Measurements from ENCODE around the gene ATP6V1D. TPM values are rescaled to one million over a fixed set of nuclear protein-coding genes. Genes with fewer than 3 reads are reported as not detected.
A peak's percentile ranks its signal among the peaks of the same experiment; 100 is the strongest.
"Not testable (repeated sequence)": the region's sequence is repeated elsewhere in the genome, so short reads cannot be mapped to it uniquely, and the experiment has no call there.

ATP6V1D gene
- total RNA-seq: 10 to 100 TPM; 20.9 to 31.1 (median 24.5) TPM
- total RNA-seq (2013): 53.7 TPM
- total RNA-seq: 22.6 to 44.9 (median 29.9) reads per million in 29 experiments

DNA sequence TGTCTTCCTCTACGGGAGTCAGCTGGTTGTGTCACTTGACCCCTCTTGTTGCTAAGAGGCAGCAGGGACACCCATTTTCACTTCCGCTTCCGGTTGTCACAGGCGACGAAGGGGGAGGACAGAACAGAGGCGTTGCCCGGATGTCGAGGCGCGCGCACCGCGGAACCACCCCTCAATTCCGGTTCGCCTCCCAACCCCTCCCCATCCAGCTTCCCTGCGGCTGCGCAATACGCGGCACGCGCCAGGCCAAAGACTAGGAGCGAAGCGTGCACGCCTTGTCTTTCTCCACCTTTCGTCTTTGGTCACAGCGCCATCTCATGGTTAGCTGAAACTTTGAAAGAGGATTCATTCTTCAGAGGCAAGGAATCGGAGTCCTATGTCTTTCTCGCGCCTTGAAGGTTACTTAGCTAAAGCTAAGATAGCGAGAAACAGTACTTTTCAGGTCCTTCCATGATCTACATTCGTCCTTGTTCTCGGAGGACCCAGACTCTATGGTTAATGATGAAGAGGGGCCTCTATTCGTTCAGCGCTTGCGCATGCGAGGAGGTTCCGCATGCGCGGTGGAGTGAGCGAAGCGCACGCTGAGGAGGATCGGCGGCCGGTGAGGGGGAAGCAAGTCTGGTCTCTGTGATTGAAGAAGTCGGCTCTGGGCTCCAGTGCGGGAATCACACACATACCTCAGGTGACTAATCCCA, at the start of gene ATP6V1D, which contains the start of gene EIF2S1:
ATP6V1D (minus strand) TSS at position 30 of the 695 bp plus-strand sequence. CDS start 106 bp downstream, outside the sequence.
EIF2S1 (plus strand) TSS at position 554 of the 695 bp plus-strand sequence. CDS start 4,440 bp downstream, outside the sequence.
- Histone ChIP-seq H3K36me3 (ENCODE audit: control insufficient read depth in 2 of 2, extremely low read depth in 1 of 2, insufficient read depth in 1 of 2, low read length in 1 of 2) (peaks cover 6% of the 10 kb centered on the region in 2 donors), H3K4me3 (ENCODE audit: control insufficient read depth in 1 of 2, extremely low read depth in 1 of 2, low read length in 1 of 2) (peak within 1 kb of the TSS; percentile 97 to 99), H3K27ac (ENCODE audit: low read length) (peak within 1 kb of the TSS; percentile 94), H3K4me1 (ENCODE audit: control insufficient read depth in 1 of 2, extremely low read depth in 1 of 2, insufficient read depth in 2 of 2, low read length in 2 of 2) (peaks cover 26 to 37% of the 10 kb centered on the region in 2 experiments), H3K9me3 (no peaks in the 10 kb centered on the region), H3K27me3 (replicated peaks in 1 of 2; ENCODE audit: control insufficient read depth in 2 of 2, extremely low read depth in 1 of 2, insufficient read depth in 2 of 2, low read length in 1 of 2) (no peaks in the 10 kb centered on the region)
- Mint-ChIP-seq H3K27ac (peak within 1 kb of the TSS; percentile 95 to 97), H3K36me3 (peaks cover 10% of the 10 kb centered on the region), H3K9me3 (no peaks in the 10 kb centered on the region), H3K27me3 (no peaks in the 10 kb centered on the region), H3K4me1 (peaks cover 78 to 85% (median 83%) of the 10 kb centered on the region in 3 donors), H3K4me3 (peak within 1 kb of the TSS; percentile 92 to 99 (median 97))
- ChIA-PET POLR2A (interaction anchor here in 1 of 2 donors (0.7 kb wide), 1 partner anchor 852 kb away, joined by 3 read pairs; no protein-coding TSS in a partner anchor), CTCF (interaction anchor here (0.6 to 1.6 kb wide), 15 partner anchors 9 to 1433 kb away, joined by 3 to 10 read pairs (median 4); partner anchors contain the start of genes ARG2 (in 1 of the 2), GPHN (in 1 of the 2), PALS1 (in 1 of the 2) and PIGH (in 1 of the 2))
- DNase-seq: peak; percentile 95 to 100 (median 99)
- ATAC-seq (replicated peaks in 1 of 4): peak; percentile 88 to 96 (median 94)
- WGBS (ENCODE audit: insufficient coverage): under 1% methylated on average over 32 of the region's 47 CpGs

DNA sequence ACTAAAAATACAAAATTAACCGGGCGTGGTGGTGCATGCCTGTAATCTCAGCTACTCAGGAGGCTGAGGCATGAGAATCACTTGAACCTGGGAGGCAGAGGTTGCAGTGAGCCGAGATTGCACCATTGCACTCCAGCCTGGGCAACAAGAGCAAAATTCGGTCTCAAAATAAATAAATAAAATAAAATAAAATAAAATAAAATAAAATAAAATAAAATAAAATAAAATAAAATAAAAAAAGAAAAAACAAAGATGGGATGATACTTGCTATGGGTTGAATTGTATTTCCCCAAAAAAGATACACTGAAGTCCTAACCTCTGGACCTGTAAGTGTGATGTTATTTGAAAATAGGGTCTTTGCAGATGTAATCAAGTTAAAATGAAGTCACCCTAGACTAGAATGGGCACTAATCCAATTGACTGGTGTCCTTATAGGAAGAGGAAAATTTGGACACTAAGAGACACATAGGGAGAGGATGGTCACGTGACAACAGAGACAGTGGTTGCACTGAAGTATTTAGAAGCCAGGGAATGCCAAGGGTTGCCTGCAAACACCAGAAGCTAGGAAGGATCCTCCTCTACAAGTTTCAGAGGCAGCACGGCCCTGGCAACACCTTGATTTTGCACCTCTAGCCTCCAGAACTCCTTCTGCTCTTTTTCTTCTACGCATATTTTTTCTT, 48.7 kb upstream of the ATP6V1D start:
- CTCF ChIA-PET: not testable (repeated sequence)
- peaks cover 0 to 16% of the 10 kb centered on the region in 2 experiments for H3K27me3 ChIP-seq (replicated peaks in 1 of 2; ENCODE audit: control insufficient read depth in 2 of 2, extremely low read depth in 1 of 2, insufficient read depth in 2 of 2, low read length in 1 of 2)

DNA sequence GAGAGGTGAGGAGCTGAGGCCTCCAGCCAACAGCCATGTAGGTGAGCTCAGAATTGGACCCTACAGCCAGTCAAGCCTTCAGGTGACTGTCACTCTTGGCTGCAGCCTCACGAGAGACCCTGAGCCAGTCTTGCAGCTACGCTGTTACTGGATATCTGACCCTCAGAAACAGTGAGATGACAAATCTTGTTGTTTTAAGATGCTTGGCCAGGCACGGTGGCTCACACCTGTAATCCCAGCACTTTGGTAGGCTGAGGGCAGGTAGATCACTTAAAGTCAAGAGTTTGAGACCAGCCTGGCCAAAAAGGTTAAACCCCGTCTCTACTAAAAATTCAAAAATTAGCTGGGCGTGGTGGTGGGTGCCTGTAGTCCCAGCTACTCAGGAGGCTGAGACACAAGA, 46.2 kb upstream of the ATP6V1D start:
- Mint-ChIP-seq H3K4me3 (no peak overlapping the region), H3K27ac (no peak overlapping the region), H3K4me1 (no peaks in the 10 kb centered on the region), H3K27me3 (no peaks in the 10 kb centered on the region), H3K9me3 (no peaks in the 10 kb centered on the region), H3K36me3 (no peaks in the 10 kb centered on the region)
- Histone ChIP-seq H3K36me3 (ENCODE audit: control insufficient read depth in 2 of 2, extremely low read depth in 1 of 2, insufficient read depth in 1 of 2, low read length in 1 of 2) (no peaks in the 10 kb centered on the region), H3K4me1 (ENCODE audit: control insufficient read depth in 1 of 2, extremely low read depth in 1 of 2, insufficient read depth in 2 of 2, low read length in 2 of 2) (no peaks in the 10 kb centered on the region), H3K4me3 (ENCODE audit: control insufficient read depth in 1 of 2, extremely low read depth in 1 of 2, low read length in 1 of 2) (no peak overlapping the region), H3K9me3 (no peaks in the 10 kb centered on the region), H3K27me3 (replicated peaks in 1 of 2; ENCODE audit: control insufficient read depth in 2 of 2, extremely low read depth in 1 of 2, insufficient read depth in 2 of 2, low read length in 1 of 2) (no peaks in the 10 kb centered on the region), H3K27ac (ENCODE audit: low read length) (no peak overlapping the region)
- ChIA-PET POLR2A (no interaction called here), CTCF (no interaction called here)
- DNase-seq (no peak), ATAC-seq (replicated peaks in 1 of 4) (no peak)
- WGBS (ENCODE audit: insufficient coverage): 97% methylated on average over 2 of the region's 5 CpGs

More for the DNA sequence above, 48.7 kb upstream of the ATP6V1D start:
- H3K36me3 ChIP-seq (ENCODE audit: control insufficient read depth in 2 of 2, extremely low read depth in 1 of 2, insufficient read depth in 1 of 2, low read length in 1 of 2); ATAC-seq (replicated peaks in 1 of 4); H3K27ac Mint-ChIP-seq; H3K9me3 Mint-ChIP-seq; H3K36me3 Mint-ChIP-seq; H3K27ac ChIP-seq (ENCODE audit: low read length); H3K4me3 ChIP-seq (ENCODE audit: control insufficient read depth in 1 of 2, extremely low read depth in 1 of 2, low read length in 1 of 2); H3K27me3 Mint-ChIP-seq; H3K4me3 Mint-ChIP-seq; H3K9me3 ChIP-seq; POLR2A ChIA-PET; DNase-seq: not testable (repeated sequence)
- peaks cover 8 to 12% (median 11%) of the 10 kb centered on the region in 3 donors for H3K4me1 Mint-ChIP-seq
- WGBS (ENCODE audit: insufficient coverage): 86% methylated on average over 1 of the region's 7 CpGs
- peaks cover 0 to 12% of the 10 kb centered on the region in 2 experiments for H3K4me1 ChIP-seq (ENCODE audit: control insufficient read depth in 1 of 2, extremely low read depth in 1 of 2, insufficient read depth in 2 of 2, low read length in 2 of 2)

DNA sequence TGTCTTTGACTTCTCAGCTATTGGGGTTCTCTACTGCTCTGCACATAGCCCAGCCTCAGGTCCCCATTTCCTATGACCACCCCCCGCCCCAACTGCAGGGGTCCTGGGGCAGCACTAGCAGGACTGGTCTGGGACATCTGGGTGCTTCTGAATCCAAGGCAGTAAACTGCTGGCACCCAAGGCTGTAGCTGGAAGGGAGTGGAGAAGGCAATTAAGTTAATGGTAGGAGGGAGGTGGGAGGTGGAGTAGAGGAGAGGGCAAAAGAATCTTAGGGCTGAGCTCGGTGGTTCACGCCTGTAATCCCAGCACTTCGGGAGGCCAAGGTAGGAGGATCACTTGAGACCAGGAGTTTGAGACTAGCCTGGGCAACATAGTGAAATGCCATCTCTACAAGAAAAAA, 40.8 kb upstream of the ATP6V1D start:
- no peaks in the 10 kb centered on the region for H3K9me3 ChIP-seq
- H3K27me3 ChIP-seq (replicated peaks in 1 of 2; ENCODE audit: control insufficient read depth in 2 of 2, extremely low read depth in 1 of 2, insufficient read depth in 2 of 2, low read length in 1 of 2): peaks cover 0 to 5% of the 10 kb centered on the region in 2 experiments
- CTCF ChIA-PET: no interaction called here
- POLR2A ChIA-PET: no interaction called here
- H3K4me3 ChIP-seq (ENCODE audit: control insufficient read depth in 1 of 2, extremely low read depth in 1 of 2, low read length in 1 of 2): no peak overlapping the region
- H3K36me3 ChIP-seq (ENCODE audit: control insufficient read depth in 2 of 2, extremely low read depth in 1 of 2, insufficient read depth in 1 of 2, low read length in 1 of 2): no peaks in the 10 kb centered on the region
- H3K36me3 Mint-ChIP-seq: peaks cover 3% of the 10 kb centered on the region
- no CpG with 5 or more reads among the region's 4 CpGs for WGBS (ENCODE audit: insufficient coverage)
- no peak overlapping the region for H3K4me3 Mint-ChIP-seq
- H3K27ac ChIP-seq (ENCODE audit: low read length): no peak overlapping the region
- peaks cover 0 to 2% of the 10 kb centered on the region in 2 donors for H3K27me3 Mint-ChIP-seq
- no peak for ATAC-seq (replicated peaks in 1 of 4)
- H3K4me1 Mint-ChIP-seq: no peaks in the 10 kb centered on the region
- no peak for DNase-seq
- no peak overlapping the region for H3K27ac Mint-ChIP-seq
- H3K4me1 ChIP-seq (ENCODE audit: control insufficient read depth in 1 of 2, extremely low read depth in 1 of 2, insufficient read depth in 2 of 2, low read length in 2 of 2): no peaks in the 10 kb centered on the region
- no peaks in the 10 kb centered on the region for H3K9me3 Mint-ChIP-seq

DNA sequence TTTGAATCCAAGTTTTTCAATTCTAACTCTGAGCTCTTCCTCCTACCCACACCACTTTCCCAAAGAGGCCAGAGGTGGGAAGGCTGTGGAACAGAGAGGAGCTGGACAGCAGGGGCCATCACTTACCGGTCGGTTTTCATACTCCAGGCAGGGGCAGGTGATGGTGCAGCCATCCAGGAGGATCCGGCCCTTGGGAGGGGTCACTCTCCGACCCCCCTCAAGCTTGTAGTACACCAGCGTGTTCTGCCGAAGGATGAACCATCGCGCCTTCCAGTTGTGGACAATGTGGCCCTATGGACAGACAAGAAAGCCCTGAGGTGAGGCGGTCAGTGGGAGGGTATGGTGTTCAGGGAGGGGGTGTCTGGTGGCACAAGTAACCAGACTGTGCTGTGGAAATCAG, 37.9 kb upstream of the ATP6V1D start:
- no peak overlapping the region for H3K27ac Mint-ChIP-seq
- Histone ChIP-seq H3K36me3 (ENCODE audit: control insufficient read depth in 2 of 2, extremely low read depth in 1 of 2, insufficient read depth in 1 of 2, low read length in 1 of 2) (no peaks in the 10 kb centered on the region), H3K27me3 (replicated peaks in 1 of 2; ENCODE audit: control insufficient read depth in 2 of 2, extremely low read depth in 1 of 2, insufficient read depth in 2 of 2, low read length in 1 of 2) (peaks cover 0 to 5% of the 10 kb centered on the region in 2 experiments), H3K27ac (ENCODE audit: low read length) (no peak overlapping the region), H3K4me1 (ENCODE audit: control insufficient read depth in 1 of 2, extremely low read depth in 1 of 2, insufficient read depth in 2 of 2, low read length in 2 of 2) (no peaks in the 10 kb centered on the region), H3K4me3 (ENCODE audit: control insufficient read depth in 1 of 2, extremely low read depth in 1 of 2, low read length in 1 of 2) (no peak overlapping the region), H3K9me3 (no peaks in the 10 kb centered on the region)
- H3K27me3 Mint-ChIP-seq: peaks cover 0 to 2% of the 10 kb centered on the region in 2 donors
- POLR2A ChIA-PET: no interaction called here
- H3K36me3 Mint-ChIP-seq: peaks cover 6% of the 10 kb centered on the region
- CTCF ChIA-PET: no interaction called here
- H3K4me1 Mint-ChIP-seq: no peaks in the 10 kb centered on the region
- no peak for ATAC-seq (replicated peaks in 1 of 4)
- H3K4me3 Mint-ChIP-seq: no peak overlapping the region
- no peak for DNase-seq
- WGBS (ENCODE audit: insufficient coverage): 100% methylated on average over 6 of the region's 9 CpGs
- H3K9me3 Mint-ChIP-seq: no peaks in the 10 kb centered on the region

DNA sequence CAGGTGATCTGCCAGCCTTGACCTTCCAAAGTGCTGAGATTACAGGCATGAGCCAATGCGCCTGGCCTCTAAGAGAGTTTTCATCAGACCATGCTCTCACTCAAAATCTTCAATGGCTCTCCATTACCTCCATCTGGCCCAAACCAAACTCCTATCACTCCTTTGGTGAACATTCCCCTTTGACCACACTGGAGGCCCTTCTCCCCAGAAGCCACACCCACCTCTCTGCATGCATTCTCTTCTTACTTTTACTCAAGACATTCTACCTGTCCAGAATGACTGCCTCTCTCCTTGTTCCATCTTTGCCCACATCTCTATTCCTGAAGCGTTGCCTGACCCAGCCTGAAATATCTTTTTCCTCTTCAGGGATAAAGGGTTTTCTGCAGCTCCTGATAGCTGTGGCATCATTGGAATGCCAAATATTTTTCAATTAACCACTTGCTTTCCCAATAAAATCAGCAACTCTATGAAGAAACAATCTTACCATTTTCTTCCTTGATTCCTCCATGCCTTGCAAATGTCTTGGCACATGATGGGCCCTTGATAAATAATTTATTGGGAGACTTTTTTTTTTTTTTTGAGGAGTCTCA, 36.9 kb upstream of the ATP6V1D start:
- 100% methylated on average over 2 of the region's 2 CpGs for WGBS (ENCODE audit: insufficient coverage)
- Mint-ChIP-seq H3K27me3 (peaks cover 0 to 2% of the 10 kb centered on the region in 2 donors), H3K36me3 (peaks cover 6% of the 10 kb centered on the region), H3K4me1 (peaks cover 1 to 4% (median 4%) of the 10 kb centered on the region in 3 donors), H3K9me3 (no peaks in the 10 kb centered on the region), H3K4me3 (no peak overlapping the region), H3K27ac (no peak overlapping the region)
- H3K4me3 ChIP-seq (ENCODE audit: control insufficient read depth in 1 of 2, extremely low read depth in 1 of 2, low read length in 1 of 2): no peak overlapping the region
- POLR2A ChIA-PET: no interaction called here
- no peaks in the 10 kb centered on the region for H3K36me3 ChIP-seq (ENCODE audit: control insufficient read depth in 2 of 2, extremely low read depth in 1 of 2, insufficient read depth in 1 of 2, low read length in 1 of 2)
- DNase-seq (no peak), ATAC-seq (replicated peaks in 1 of 4) (no peak)
- peaks cover 0 to 1% of the 10 kb centered on the region in 2 experiments for H3K4me1 ChIP-seq (ENCODE audit: control insufficient read depth in 1 of 2, extremely low read depth in 1 of 2, insufficient read depth in 2 of 2, low read length in 2 of 2)
- H3K9me3 ChIP-seq: no peaks in the 10 kb centered on the region
- CTCF ChIA-PET: no interaction called here
- H3K27me3 ChIP-seq (replicated peaks in 1 of 2; ENCODE audit: control insufficient read depth in 2 of 2, extremely low read depth in 1 of 2, insufficient read depth in 2 of 2, low read length in 1 of 2): peaks cover 0 to 5% of the 10 kb centered on the region in 2 experiments
- H3K27ac ChIP-seq (ENCODE audit: low read length): no peak overlapping the region

All from T-cell (primary cell).